Occipital lobe (tissue), 2 donors: ENCODE measurements around the gene KCTD11. TPM values are rescaled to one million over a fixed set of nuclear protein-coding genes. Genes with fewer than 3 reads are reported as not detected.
"Not testable (repeated sequence)": the region's sequence is repeated elsewhere in the genome, so short reads cannot be mapped to it uniquely, and the experiment has no call there.

Source experiments
- DNase-seq: peaks from one replicate; lab custom pipeline; 2025; lab: John Stamatoyannopoulos, UW
- total RNA-seq: library from RNA; depleted of rRNA; stranded (reverse); fragments of >200 nt; gene quantifications from one replicate; pipeline ENCODE4 v1.2.3, GENCODE V29; 2014

KCTD11 gene
- total RNA-seq, 1 donor from 2014 or later: 3.9 TPM

DNA sequence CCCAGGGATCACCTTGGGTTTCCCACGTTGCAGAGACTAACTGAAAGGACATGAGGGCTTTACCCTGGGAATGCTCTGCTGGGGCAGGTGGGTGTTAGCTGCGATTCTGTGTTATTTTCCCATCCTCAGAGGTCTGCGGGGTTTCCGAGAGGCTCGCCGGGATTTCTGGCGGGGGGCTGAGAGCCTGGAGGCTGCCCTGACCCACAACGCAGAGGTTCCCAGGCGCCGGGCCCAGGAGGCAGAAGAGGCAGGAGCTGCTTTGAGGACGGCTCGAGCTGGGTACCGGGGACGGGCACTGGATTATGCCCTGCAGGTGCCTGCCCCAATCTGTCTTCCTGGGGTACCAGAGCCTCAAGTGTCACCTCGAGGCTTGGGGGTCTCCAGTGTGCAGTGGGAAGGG, 8.7 kb upstream of the KCTD11 start:
- DNase-seq: no peak

DNA sequence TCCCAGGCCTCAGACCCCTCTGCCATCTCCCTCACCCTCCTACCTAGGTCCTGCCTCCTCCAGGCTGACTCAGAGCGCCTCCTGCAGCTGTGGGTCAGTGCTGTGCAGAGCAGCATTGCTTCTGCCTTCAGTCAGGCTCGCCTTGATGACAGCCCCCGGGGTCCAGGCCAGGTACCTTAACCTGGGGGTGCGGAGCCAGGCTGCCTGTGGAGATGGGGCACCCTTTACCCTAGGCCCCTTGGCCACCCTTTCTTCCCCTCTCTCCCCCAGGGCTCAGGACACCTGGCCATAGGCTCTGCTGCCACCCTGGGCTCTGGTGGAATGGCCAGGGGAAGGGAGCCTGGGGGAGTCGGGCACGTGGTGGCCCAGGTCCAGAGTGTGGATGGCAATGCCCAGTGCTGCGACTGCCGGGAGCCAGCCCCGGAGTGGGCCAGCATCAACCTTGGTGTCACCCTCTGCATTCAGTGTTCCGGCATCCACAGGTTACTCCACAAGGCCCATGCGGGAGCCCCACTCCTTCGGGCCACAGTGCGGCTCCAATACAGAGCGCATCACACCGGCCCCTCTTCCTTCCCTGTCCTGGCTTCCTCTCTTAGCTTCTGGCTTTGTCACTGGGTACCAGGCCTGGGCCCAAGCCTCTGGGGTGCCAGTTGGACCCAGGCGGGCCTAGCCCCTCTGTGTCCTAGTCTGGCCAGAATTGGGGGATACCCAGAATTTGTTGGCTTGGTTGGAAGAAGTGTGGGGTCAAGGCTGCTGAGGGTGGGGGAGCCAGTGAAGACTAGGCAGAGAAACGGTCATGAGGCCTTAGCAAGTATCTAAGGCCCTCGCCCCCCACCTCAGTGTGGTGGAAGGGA, 5.0 kb upstream of the KCTD11 start:
- no peak for DNase-seq

DNA sequence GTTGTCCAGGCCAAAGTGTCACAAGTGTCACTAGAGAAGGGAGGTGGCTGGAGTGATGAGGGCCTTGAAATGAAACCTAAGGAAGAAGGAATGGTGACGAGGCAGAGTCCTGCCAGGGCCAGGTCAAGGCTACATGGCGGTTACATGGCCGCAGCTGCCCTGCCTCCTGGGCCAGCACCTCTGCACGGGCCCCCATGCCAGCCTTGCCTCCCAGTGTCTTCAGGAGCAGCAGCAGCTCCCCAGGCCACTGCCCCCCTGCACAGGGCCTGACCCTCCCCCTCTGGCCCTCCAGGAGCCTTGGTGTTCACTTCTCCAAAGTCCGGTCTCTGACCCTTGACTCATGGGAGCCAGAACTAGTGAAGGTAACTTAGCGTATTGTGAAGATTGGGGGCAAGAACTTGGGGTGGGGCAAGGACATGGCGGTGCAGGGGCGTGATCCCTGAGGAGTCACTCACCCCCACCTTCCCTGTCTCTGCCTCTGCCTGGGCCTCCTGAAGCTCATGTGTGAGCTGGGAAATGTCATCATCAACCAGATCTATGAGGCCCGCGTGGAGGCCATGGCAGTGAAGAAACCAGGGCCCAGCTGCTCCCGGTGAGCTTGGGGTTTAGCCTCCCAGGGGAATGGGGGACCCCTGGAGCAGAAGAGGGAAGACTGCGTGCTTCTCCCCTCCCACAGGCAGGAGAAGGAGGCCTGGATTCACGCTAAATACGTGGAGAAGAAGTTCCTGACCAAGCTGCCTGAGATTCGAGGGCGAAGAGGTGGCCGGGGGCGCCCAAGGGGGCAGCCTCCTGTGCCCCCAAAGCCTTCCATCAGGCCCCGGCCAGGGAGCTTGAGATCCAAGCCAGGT, 4.1 kb upstream of the KCTD11 start:
- no peak for DNase-seq

DNA sequence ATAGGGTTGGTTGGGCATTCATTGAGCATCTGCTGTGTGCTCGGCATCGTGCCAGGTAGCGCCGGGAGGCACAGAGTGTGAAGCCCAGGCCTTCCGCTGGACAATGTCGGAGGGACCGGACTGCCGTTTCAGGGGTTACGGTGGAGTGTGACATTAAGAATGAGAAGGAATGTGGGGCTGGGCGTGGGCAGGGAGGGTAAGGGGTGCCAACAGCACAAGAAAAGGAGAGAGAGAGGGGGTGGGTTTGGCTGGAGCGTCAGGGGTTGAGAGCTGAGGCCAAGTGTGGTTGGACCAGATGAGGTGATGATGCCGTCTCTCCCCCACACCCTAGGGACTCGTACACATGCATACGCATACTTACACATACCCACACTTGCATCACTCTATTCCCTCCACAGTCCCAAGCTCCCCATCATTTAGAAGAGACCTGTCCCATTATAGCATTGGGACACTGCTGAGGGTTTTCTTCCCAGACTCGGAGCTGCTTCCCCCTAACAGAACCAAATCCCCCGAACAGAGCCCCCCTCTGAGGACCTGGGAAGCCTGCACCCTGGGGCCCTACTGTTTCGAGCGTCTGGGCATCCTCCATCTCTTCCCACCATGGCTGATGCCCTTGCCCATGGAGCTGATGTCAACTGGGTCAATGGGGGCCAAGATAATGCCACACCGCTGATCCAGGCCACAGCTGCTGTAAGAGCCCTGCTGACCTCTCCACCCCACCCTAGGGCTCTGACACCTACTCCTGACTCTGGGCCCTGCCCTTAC, 3.3 kb upstream of the KCTD11 start:
- DNase-seq: no peak

DNA sequence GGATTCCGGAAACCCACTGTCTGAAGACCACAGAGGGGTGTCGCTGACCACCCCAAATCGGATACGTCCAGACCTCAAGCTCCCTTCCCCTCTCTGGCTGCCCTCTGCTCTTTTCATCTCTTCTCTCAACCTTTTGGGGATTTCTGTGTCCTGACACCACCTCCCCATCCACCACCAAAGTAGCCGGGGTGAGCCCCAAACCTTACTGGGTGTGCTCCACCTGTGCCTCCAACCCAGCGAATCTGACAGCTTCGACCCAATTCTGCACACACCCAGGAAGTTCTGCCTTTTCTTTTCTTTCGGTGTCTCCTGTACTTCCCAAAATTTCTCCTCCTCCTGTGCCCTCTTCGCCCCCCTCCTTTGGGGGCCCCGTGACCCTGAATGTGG, 534 bp downstream of the KCTD11 start:
- no peak for DNase-seq

DNA sequence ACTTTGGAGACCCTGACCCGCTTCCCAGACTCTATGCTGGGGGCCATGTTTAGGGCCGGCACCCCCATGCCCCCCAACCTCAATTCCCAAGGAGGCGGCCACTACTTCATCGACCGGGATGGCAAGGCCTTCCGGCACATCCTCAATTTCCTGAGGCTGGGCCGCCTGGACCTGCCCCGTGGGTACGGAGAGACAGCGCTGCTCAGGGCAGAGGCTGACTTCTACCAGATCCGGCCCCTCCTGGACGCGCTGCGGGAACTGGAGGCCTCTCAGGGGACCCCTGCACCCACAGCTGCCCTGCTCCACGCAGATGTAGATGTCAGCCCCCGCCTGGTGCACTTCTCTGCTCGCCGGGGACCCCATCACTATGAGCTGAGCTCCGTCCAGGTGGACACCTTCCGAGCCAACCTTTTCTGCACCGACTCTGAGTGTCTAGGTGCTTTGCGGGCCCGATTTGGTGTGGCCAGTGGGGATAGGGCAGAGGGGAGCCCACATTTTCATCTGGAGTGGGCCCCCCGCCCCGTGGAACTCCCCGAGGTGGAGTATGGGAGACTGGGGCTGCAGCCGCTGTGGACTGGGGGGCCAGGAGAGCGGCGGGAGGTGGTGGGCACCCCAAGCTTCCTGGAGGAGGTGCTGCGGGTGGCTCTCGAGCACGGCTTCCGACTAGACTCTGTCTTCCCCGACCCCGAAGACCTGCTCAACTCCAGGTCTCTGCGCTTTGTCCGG, 1.1 kb downstream of the KCTD11 start:
- DNase-seq: no peak

DNA sequence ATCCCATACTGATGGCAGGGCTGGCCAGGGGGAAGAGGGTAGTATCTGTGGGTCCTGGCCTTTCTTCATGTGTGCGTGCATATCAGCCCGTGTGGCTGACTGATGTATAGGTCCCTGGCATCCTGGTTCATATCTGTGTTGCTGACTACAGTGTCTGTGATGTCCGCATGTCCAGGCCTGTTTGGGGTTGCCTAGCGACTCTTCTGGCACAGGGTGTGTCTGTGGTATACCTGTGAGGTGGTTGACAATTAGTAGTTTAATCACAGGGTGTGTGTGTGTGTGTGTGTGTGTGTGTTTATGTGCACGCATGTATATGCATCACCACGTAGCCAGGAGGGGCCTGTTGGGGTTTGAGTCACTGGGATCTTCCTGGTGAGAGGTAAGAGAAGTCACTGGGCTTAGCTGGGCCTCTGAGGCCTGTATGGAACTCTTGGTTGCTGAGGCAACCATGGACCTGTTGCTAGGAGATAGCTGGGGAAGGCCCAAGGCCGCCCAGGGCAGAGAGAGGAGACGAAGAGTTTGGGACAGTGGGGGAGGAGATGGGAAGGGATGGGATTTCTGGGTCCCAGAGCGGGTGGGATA, 2.4 kb downstream of the KCTD11 start:
- no peak for DNase-seq

DNA sequence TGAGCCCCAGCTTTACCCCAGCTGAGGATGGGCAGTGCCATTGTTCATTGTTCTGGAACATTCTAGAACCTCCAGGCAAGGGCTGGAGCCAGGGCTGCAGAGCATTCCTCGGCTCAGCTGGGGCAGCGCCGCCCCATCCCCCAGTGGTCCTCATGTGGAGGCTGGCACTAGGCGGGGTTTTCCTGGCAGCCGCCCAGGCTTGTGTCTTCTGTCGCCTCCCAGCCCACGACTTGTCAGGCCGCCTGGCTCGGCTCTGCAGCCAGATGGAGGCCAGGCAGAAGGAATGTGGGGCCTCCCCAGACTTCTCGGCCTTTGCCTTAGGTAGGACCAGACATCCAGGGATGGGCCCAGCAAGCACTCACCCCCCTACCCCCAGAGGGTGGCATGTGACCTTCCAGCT, 3.1 kb downstream of the KCTD11 start, which contains the start of gene TMEM95:
Gene TMEM95 (plus strand): TSS at position 104 of the 400 bp plus-strand sequence. CDS start 49 bp downstream, at position 153.
- peak; percentile 22 for DNase-seq

DNA sequence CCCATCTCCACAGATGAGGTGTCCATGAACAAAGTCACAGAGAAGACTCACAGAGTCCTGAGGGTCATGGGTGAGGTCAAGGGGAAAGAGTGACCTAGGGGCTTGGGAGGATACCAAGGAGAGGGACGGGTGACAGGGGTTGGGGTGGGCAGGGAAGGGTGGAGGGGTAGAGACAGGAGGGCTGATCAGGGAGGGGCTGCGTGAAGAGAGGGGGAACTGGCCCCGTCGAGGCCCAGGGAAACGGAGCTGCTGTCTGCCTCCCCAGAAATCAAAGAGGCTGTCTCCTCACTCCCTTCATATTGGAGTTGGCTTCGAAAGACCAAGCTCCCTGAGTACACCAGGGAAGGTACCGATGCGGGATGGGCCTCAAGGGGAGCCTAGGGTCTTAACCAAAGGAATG, 3.6 kb downstream of the KCTD11 start:
- DNase-seq: no peak

DNA sequence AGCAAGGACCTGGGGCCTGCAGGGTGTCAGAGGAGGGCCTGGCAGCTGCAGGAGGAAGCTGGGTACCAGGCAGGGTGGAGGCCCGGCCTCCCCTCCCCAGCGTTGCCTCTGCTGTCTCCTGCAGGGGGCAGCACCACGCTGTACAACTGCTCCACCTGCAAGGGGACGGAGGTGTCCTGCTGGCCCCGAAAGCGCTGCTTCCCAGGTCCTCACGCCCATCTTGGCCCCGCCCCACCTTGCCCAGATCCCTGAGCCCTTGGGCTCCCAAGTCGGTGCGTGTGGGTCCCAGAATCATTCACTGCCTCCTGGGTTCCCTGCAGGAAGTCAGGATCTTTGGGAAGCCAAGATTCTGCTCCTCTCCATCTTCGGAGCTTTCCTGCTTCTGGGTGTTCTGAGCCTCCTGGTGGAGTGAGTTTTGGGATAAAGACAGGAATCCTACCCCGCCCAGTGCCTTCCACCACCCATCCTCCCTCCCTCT, 4.1 kb downstream of the KCTD11 start:
- peak; percentile 39 for DNase-seq

DNA sequence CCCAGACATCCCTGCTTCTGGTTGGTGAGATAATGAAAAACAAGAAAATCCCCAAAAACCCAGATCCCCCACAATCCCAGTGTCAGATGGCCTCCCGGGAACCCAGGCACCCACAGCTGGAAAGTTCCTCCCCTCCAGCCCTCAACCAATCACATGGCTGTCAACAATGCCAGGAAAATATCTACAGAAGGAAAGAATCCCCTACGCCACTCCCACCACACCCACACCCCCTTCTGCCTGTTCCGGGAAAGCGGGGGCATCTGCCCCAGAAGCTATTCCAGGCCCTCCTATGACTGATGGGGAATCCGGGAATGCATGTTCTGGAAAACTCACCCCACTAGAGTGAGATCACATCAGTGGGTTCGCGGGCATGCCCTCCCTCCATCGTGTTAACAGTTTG, 4.8 kb downstream of the KCTD11 start:
- DNase-seq: no peak

DNA sequence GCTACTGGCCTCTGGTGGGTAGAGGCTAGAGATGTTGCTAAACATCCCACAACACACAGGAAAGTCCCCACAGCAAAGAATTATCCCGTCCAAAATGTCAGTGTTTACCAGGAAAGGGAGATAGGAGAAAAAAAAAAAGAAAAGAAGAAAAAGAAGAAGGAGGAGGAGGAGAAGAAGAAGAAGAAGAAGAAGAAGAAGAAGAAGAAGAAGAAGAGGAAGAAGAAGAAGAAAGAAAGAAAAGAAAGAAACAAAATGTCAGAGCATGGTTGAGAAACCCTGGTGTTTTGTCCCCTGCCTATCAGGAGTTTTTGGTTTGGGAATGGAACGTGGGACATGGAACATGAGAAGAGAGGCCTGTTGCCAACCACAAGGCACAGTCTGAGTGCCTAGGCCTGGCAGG, 5.4 kb downstream of the KCTD11 start:
- DNase-seq: no peak

DNA sequence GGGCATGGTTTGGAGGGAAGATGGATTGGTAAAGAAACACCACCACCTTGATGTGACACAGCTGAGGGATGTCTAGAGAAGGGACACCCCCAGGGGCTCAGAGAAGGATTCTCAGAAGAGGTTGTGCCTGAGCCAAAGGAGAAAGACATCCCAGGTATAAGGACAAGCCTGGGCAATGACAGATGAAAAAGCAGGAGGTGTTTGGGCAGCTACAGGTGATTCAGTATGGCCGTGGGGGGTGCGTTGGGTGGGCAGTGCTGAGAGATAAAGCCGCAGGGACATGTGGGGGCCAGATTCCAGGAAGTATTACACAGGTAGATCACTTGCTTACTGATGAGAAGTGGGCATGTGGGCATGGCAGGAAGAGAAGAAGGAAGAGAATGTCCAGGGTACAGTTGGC, 9.9 kb downstream of the KCTD11 start:
- DNase-seq: no peak

DNA sequence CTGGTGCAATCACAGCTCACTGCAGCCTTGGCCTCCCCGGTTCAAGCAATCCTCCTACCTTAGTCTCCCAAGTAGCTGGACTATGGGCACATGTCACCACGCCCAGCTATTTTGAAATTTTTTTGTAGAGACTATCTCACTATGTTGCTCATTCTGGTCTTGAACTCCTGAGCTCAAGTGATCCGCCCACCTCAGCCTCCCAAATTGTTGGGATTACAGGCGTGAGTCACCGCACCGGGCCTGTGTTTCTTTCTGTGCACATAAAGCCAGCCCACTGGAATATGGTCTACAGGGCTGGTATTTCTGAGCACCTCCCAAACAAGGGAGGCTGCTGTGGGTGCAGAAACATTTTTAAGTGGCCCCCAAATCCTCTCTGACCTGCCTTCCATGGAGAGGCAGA, 11.3 kb downstream of the KCTD11 start:
- DNase-seq: no peak

DNA sequence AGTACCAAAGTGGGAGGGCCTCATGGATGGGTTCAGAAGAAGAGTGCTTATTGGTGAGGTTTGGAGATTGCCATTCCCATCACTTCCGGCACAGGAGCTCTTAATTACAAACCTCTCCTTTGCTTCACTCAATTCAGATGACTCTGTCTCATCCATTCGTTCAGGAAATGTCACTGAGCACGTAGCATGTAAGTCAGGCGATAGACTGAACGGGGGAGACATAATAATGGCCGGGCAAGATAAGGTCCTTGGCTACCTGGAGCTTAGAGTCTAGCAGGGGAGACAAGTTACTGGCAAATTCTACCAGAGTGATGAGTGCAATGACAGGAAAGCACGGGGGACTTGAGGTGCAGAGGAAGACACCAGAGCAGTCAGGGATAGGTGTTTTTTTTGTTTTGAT, 14.0 kb downstream of the KCTD11 start:
- not testable (repeated sequence) for DNase-seq

DNA sequence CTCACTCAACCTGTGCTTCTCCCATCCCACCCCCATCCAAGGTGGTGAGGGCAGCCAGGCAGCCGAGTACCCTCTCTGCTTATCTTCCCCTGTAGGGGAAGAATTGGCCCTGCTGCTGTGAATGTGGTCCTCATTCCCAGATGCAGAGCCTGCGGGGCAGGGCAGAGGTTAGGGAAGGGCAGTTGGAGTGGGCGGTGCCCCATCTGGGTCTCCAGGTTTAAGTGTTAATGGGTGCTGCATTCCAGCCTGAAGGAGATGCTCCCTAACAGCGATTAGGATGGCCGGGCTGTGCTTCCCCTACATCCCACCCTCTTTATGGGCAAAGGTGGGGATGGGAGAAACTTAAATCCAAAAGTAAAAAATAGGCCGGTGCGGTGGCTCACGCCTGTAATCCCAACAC, 15.1 kb downstream of the KCTD11 start:
- DNase-seq: no peak

DNA sequence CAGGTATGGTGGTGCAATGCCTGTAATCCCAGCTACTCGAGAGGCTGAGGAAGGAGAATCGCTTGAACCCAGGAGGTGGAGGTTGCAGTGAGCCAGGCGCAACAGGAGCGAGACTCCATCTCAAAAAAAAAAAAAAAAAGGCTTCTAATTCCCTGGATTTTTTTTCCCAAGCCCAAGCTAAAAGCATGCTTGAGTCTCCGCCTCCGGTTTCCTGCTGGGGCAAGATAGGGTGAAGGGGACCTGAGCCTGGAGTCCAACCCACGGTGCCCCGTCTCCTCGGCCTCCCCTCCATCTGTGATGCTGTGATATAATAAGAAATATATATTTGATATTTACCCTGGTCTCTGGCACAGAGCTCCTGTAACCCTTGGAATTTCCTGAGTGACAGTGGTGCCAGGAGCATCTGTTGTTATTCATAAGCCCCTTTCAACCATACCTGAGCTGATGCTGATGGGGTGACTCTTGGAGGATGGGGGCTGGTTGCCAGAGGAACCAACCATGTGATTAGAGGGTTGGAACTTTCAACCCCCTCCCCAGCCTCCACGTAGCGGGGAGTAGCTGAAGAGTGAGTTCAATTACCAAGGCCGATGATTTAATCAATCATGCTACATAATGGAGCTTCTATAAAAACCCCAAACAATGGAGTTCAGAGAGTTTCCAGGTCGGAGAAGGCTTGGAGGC, 16.1 kb downstream of the KCTD11 start:
- DNase-seq: no peak

DNA sequence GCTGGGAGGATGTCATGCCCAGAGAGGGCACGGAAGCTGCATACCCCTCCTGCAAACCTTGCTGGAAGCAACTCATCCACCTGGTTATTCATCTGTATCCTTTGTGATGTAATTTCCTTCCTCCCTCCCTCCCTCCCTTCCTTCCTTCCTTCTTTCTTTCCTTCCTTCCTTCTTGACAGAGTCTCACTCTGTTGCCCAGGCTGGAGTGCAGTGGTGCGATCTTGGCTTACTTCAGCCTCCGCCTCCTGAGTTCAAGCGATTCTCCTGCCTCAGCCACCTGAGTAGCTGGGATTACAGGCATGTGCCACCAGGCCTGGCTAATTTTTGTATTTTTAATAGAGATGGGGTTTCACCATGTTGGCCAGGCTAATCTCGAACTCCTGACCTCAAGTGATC, 16.6 kb downstream of the KCTD11 start:
- DNase-seq: not testable (repeated sequence)

DNA sequence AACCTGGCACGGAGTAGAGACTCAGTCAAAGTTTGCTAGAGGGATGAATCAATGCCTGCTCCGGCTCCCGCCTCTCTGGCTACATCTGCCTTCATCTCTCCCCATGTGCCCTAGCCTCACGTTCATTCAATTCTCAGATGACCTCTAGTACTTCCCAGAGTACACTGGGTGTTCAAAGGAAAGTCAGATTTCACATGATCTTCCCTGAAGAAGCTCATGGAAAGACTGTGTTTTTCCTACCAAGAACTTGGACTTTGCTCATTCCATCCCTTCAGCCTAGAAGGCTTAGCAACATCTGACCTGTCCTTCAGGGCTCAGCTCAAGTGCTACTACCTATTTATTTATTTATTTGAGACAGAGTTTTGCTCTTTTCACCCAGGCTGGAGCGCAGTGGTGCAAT, 17.9 kb downstream of the KCTD11 start:
- DNase-seq: no peak

DNA sequence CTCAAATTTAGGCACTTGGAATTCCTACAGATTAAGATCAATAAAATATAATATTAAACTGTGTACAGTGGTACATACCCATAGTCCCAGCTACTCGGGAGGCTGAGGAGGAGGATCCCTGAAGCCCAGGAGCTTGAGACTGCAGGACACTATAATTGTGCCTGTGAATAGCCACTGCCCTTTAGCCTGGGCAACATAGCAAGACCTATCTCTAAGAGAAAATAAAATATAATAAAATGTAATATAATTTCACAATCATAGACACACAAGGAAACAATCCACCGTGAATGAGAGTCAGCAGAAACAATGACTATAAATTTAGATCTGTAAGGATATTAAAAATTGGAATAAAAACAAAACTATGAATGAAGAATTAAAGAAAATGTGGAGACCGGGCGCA, 18.9 kb downstream of the KCTD11 start:
- DNase-seq: no peak
